Kidney epithelial cell (primary cell): ENCODE data around the gene ZW10. TPM values are rescaled to one million over a fixed set of nuclear protein-coding genes. Genes with fewer than 3 reads are reported as not detected.
"Not testable (repeated sequence)": the region's sequence is repeated elsewhere in the genome, so short reads cannot be mapped to it uniquely, and the experiment has no call there.

ENCODE experiments used
- DNase-seq: peaks from one replicate; pipeline ENCODE4 v3.0.0-alpha.2; 2010; ENCODE audit warnings: low read depth
- H3K27me3 ChIP-seq: 2 replicates; pipeline ENCODE4 v1.6.0; 2011; ENCODE audit warnings: low read length; ENCODE audit not compliant: control insufficient read depth, insufficient read depth
- H3K36me3 ChIP-seq: 2 replicates; pipeline ENCODE4 v1.5.1; 2011; ENCODE audit warnings: low read length; ENCODE audit not compliant: control insufficient read depth, insufficient read depth
- H3K4me3 ChIP-seq: 2 replicates; pipeline ENCODE4 v1.5.1; 2011; ENCODE audit warnings: low read depth, mild to moderate bottlenecking, control low read depth, low read length
- CTCF ChIP-seq: IDR thresholded peaks from 2 replicates; pipeline ENCODE4 v1.5.1; 2011; ENCODE audit warnings: mild to moderate bottlenecking, moderate library complexity, low read length, control low read depth, inconsistent platforms; ENCODE audit not compliant: insufficient read depth, poor library complexity, severe bottlenecking
- total RNA-seq: library from RNA; depleted of rRNA; stranded (reverse); fragments of >200 nt; gene quantifications from 2 replicates; pipeline ENCODE4 v1.2.3, GENCODE V29; 2015

Gene ZW10
- total RNA-seq, 1 donor from 2014 or later: 25.2 TPM

DNA sequence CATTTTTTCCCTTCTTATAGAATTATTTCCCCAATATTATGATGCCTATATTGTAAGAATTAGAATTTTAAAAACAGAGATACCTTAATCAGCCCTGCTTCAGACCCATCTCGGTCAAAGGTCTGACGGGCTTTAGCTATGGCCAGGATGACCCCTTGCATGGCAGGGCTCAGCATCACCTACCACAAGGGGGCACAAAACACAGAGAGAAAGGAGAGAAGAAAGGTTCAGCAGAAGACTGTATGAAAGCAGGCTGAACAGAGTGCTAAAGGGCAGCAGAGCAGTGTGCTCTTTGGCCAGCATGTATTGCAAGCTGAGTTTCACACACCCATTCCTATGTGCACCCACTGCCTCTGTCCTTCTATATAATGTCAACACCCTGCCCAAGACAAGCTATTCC is 32.9 kb upstream of the ZW10 start:
- peaks cover 2% of the 10 kb centered on the region for H3K36me3 ChIP-seq

GRCh38 chr11:113805640-113806039 is 32.1 kb upstream of the ZW10 start:
- Histone ChIP-seq H3K4me3 (no peak overlapping the region), H3K36me3 (peaks cover 2% of the 10 kb centered on the region), H3K27me3 (no peaks in the 10 kb centered on the region)
- DNase-seq: no peak
- TF ChIP-seq CTCF: no peak

More for the DNA sequence above, 32.9 kb upstream of the ZW10 start:
- no peak overlapping the region for H3K4me3 ChIP-seq
- no peaks in the 10 kb centered on the region for H3K27me3 ChIP-seq
- peak; percentile 56 for TF ChIP-seq CTCF
- no peak for DNase-seq

DNA sequence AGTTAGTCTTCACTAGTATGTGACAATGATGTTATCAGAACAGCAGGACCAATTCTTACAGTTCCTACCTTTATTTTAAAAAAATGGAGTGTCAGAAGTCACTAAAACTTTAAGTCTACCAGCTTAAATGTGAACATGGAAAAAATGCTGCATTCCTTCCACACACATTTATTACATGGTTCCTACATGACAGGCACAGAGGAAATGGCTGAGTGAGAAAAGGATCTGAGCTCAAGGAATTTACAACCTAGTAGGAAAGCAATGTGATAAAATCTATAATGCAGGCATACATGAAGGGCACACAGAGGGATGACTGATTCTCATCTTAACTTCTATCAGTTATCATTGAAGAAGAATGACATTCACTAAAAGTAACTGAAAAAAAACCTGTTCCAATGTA is 29.1 kb upstream of the ZW10 start:
- no peak for TF ChIP-seq CTCF
- no peaks in the 10 kb centered on the region for H3K27me3 ChIP-seq
- H3K4me3 ChIP-seq: no peak overlapping the region
- DNase-seq: no peak
- H3K36me3 ChIP-seq: no peaks in the 10 kb centered on the region

GRCh38 chr11:113796663-113797259 is 23.3 kb upstream of the ZW10 start:
- Histone ChIP-seq H3K4me3 (no peak overlapping the region), H3K27me3 (no peaks in the 10 kb centered on the region), H3K36me3 (no peaks in the 10 kb centered on the region)
- DNase-seq: no peak
- peak; percentile 63 for TF ChIP-seq CTCF

DNA sequence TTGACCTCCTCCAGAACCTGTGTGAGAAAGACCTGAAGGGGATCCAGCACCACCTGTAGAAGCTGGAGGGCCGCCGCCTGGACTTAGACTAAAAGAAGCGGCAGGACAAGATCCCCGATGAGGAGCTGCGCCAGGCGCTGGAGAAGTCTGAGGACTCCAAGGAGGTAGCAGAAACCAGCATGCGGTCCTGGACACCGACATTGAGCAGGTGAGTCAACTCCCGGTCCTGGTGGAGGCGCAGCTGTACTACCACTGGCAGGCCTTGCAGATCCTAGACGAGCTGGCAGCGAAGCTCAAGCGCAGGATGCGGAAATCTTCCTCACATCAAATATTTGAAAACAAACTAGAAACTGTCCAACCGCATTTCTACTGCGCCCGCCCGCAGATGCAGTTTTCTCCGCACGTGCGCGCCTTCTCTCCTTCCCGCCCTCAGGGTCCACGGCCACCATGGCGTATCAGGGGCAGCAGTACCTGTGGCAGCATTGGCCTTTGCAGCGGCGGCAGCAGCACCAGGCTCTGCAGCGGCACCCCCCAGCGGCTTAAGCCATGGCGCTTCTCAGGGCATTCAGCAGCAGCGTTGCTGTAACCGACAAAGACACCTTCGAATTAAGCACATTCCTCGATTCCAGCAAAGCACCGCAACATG is 16.3 kb upstream of the ZW10 start:
- H3K27me3 ChIP-seq: no peaks in the 10 kb centered on the region
- no peak for DNase-seq
- TF ChIP-seq CTCF: no peak
- H3K4me3 ChIP-seq: no peak overlapping the region
- no peaks in the 10 kb centered on the region for H3K36me3 ChIP-seq

DNA sequence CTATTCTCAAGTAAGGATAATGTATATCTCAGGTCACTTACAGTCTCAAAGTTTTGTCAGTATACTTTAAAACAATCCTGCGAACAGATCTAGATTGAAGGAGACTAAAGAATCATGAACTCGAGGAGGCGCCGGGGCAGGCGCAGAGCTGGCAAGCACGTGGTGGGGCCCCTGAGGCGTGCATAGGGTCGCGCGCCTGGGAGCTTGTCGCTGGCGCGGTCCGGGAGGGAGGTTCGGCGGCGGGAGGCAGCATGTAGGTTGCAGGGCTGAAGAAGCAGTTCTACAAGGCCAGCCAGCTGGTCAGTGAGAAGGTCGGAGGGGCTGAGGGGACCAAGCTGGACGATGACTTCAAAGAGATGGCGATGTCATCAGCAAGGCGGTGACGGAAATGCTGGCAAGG is 15.5 kb upstream of the ZW10 start:
- H3K27me3 ChIP-seq, H3K36me3 ChIP-seq, H3K4me3 ChIP-seq, DNase-seq: not testable (repeated sequence)
